ENCODE data around the gene ASXL1.
"Not testable (repeated sequence)": the region's sequence is repeated elsewhere in the genome, so short reads cannot be mapped to it uniquely, and the experiment has no call there.

Gene ASXL1

DNA sequence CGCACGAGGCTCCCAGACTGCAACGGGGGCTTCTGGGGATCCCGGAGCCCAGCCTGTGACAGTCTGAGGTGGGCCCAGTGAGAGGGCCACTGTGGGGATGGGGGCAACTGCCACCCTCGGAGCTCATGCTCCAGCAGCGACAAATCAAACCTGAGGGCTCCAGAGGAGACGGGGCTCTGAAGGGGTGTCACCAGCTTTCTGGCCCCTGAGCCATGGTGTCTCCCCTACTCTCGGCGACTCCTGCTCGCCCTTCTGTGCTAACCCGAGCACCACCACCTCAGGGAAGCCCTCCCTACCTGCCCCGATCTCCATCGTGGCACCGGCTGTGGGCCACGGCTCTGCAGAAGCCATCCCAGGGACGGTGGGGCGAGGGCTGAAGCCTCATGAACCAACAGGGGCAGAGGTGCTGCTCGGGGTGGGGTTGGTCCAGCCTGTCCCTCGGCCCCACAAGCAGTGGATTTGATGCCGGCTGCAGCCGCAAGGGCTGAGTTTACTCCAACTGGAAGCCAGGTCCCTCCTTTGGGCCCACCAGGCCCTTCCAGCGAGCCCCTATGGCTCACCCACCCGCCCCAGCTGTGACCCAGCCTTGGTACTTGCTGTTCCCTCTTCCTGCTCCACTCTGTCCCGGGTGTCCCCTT lies 102.7 kb downstream of the ASXL1 start:
- no peak for DNase-seq (ENCODE audit: insufficient read length)
- TF ChIP-seq TAF1 (IDR thresholded peaks at IDR 0.05; ENCODE audit: borderline replicate concordance, low read depth, low read length) (no peak), POLR2AphosphoS5 (IDR thresholded peaks at IDR 0.05; ENCODE audit: low read depth, low read length) (no peak), POLR2A (IDR thresholded peaks at IDR 0.05; ENCODE audit: low read depth, low read length) (no peak)
- FAIRE-seq, result no peak

DNA sequence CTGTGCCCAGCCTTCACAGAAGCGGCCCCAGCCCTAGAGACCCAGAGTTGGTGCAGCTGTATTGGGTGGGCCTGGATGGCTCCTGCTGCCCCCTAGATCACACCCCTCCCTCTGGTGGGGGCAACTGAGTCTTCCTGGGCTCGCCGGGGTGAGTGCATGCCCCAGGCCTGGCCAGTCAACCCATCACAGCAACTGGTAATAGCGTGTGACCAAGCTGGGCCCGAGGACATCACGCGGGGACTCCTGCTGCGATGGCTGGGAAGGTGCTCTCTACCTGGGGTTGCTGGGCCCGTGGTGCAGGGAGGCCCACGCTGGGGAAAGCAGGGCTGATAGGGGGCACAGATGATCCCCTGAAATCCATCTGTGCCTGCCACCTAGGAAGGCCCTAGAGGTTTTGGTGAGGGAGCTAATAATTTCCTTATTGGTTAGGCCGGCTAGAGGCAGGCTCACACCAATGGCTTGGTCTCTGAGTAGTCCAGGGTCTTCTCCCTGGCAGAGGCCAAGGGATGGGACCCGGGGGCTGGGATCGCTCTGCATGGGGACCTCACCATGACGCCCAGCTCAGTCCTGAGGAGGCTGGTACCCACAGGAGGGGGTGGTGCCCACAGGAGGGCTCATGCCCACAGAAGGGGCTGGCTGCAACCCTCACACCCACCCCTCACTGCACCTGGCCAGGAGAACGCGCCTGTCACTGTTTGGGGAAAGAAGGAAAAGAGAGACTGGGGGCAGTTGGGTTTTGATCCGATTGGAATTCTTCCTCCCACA lies 103.9 kb downstream of the ASXL1 start:
- TF ChIP-seq POLR2AphosphoS5 (IDR thresholded peaks at IDR 0.05; ENCODE audit: low read depth, low read length) (no peak), POLR2A (IDR thresholded peaks at IDR 0.05; ENCODE audit: low read depth, low read length) (no peak), TAF1 (IDR thresholded peaks at IDR 0.05; ENCODE audit: borderline replicate concordance, low read depth, low read length) (no peak)
- no peak for FAIRE-seq
- DNase-seq (ENCODE audit: insufficient read length), result no peak

DNA sequence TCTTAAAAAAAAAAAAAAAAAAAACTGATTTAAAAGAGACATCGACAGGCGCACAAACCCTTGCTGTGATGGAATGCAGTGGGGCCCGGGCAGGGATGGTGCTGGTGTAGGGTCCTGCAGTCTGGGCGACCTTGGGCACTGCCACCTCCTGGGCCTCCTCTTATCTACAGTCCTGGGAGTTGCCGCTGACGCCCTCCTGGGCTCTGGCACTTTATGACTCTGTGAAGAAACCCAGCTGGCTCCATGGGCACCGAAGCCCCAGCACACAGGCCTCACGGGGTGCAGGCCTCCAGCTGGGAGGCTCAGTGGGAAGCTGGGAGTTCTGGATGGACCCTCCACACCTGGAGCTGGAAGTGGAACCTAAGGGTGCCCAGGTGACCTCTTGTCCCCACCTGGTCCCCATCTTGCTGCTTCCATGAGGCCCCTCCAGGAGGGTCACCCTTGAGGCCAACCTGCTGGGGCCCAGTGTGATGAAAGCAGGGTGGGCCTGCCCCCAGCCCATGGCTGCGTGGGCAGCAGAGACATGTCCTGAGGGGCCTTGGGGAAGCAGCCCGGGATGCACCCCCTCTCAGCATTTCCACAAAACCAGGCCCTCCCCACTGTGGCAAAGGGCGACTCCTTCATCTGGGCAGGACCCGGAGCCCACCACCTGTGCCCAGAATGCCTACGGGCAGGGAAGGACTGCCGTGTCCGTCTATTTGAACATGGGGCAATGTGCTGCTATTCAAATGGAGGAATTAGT lies 104.9 kb downstream of the ASXL1 start:
- DNase-seq (ENCODE audit: insufficient read length) (no peak), FAIRE-seq (no peak)
- TF ChIP-seq POLR2A (IDR thresholded peaks at IDR 0.05; ENCODE audit: low read depth, low read length) (no peak), POLR2AphosphoS5 (IDR thresholded peaks at IDR 0.05; ENCODE audit: low read depth, low read length) (no peak), TAF1 (IDR thresholded peaks at IDR 0.05; ENCODE audit: borderline replicate concordance, low read depth, low read length) (no peak)

DNA sequence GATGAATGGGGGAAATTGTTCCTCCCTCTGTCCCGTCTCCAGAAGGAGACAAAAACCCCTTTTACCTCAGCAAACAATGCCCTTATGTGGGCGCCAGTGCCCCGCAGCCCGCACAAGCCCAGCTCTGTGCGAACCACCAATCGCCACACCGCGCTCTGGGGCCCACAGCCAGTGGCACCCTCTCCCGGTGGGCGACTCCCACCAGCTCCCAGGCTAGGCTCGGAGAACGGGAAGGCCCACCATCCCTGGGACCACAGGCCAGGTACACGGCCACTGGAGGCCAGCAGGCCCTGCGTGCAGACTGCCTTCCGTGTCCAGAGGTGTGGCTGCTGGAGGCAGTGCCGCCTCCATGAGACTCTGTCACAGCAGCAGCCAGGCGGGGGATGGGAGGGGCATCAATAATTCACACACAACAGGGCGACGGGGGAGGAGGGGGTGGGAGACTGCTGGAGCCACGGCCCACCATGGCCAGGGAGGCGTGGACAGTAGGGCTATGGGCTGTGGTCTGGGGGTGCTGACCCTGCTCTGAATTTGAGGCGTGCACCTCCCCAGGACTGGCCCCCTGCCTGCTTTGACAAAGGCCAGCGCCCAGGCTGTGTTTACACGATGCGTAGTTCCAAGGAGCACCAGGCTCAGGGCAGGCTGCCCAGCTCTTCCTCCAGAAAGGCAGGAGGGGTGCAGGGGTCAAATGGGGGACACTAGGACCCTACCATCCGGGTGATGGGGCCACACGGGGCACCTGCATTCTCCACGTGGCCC lies 105.7 kb downstream of the ASXL1 start:
- DNase-seq (ENCODE audit: insufficient read length), result no peak
- TF ChIP-seq POLR2AphosphoS5 (IDR thresholded peaks at IDR 0.05; ENCODE audit: low read depth, low read length) (no peak), TAF1 (IDR thresholded peaks at IDR 0.05; ENCODE audit: borderline replicate concordance, low read depth, low read length) (no peak), POLR2A (IDR thresholded peaks at IDR 0.05; ENCODE audit: low read depth, low read length) (no peak)
- FAIRE-seq, result no peak

DNA sequence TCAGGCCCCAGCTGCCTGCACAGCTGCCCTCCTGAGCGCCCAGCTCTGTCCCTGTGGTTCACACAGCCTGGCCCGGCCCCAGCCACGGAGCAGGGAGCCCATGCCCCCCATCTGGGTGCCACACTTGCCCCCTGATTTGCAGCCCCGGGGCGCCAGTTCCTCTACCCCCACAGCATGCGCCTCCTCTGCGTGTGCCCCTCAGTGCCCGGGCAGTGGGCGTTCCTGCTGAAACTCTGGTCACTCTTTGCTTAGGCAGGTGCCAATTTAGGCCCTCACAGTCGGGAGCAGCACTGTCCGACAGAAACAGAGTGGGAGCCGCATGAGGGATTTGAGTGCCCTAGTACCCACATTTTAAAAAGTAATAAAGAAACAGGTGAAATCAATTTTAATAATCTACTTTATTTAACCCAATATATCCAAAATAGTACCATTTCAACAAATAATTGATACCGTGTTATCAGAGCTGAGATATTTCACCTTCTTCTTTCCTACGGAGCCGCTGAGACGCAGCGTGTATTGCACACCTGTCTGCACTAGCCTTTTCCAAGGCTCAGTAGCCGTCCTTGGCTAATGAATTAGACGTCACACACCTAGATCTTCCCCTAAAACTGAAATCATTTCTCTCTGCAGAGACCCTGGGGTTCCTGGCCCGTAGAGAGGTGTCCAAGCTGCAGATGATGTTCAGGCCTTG lies 106.4 kb downstream of the ASXL1 start:
- TF ChIP-seq POLR2A (IDR thresholded peaks at IDR 0.05; ENCODE audit: low read depth, low read length) (no peak), POLR2AphosphoS5 (IDR thresholded peaks at IDR 0.05; ENCODE audit: low read depth, low read length) (no peak), TAF1 (IDR thresholded peaks at IDR 0.05; ENCODE audit: borderline replicate concordance, low read depth, low read length) (no peak)
- DNase-seq (ENCODE audit: insufficient read length) (no peak), FAIRE-seq (no peak)

DNA sequence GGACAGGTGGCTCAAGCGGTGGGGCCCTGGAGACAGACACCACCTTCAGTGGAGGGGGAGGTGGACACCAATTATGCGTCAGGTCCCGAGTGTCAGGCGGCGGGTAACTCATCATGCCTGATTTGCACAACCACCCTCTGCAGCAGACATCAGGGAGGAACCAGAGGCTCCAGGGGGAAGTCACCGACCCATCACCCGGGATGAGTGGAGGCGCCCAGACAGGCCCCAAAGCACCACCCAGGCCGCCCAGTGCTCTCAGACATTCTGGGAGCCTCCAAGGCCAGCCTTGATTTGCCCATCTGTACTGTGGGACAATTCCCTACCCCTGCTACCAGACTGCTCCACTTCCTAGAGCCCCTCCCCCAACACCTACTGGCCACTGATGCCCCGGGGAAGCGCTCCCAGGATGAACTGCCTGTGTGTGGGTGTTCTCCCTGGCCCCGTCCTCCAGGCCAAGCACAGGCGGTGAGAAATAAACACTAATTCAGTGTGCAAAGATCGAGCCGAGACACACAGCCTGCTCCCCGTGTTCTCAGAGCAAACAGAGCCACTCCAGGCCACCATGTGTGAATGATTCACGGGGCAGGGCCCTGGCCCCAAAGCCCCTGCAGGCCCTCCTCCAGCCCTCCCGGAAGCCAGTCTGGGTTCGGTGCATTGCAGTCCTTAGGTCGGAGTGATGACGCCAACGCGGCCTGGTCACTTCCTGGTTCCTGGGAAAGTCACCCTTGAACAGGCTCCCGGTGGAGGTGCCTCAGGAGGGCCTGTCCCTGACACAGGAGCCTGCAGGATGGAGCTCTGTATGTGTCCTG lies 107.2 kb downstream of the ASXL1 start:
- DNase-seq (ENCODE audit: insufficient read length) (no peak), FAIRE-seq (no peak)
- TF ChIP-seq POLR2A (IDR thresholded peaks at IDR 0.05; ENCODE audit: low read depth, low read length) (no peak), TAF1 (IDR thresholded peaks at IDR 0.05; ENCODE audit: borderline replicate concordance, low read depth, low read length) (no peak), POLR2AphosphoS5 (IDR thresholded peaks at IDR 0.05; ENCODE audit: low read depth, low read length) (no peak)

DNA sequence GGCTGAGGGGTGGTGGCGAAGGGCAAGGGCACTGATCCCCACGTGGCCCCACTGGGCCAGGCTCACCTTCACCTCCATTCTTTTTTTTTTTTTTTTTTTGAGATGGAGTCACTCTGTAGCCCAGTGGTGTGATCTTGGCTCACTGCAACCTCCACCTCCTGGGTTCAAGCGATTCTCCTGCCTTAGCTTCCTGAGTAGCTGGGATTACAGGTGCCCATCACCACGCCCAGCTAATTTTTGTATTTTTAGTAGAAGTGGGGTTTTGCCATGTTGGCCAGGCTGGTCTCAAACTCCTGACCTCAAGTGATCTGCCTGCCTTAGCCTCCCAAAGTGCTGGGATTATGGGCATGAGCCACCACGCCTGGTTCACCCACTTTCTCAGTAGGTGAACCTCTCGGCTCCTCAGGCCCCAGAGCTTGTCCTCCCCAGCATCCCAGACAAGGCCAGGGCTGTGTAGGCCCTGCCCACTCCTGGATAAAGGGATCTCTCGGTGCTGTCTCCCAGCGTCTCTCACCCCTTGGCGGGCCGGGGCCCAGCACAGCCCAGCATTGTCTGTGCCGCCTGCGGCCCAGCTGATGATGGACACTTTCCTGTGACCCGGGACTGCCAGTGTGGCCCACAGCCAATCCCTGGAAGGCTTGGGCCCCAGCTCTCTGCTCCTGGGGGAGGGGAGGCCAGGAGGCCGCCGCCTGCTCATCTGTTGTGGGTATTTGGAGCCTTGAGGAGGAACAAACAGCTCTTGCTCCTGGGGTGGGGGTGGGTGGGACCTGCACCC lies 108.0 kb downstream of the ASXL1 start:
- not testable (repeated sequence) for DNase-seq (ENCODE audit: insufficient read length); FAIRE-seq

DNA sequence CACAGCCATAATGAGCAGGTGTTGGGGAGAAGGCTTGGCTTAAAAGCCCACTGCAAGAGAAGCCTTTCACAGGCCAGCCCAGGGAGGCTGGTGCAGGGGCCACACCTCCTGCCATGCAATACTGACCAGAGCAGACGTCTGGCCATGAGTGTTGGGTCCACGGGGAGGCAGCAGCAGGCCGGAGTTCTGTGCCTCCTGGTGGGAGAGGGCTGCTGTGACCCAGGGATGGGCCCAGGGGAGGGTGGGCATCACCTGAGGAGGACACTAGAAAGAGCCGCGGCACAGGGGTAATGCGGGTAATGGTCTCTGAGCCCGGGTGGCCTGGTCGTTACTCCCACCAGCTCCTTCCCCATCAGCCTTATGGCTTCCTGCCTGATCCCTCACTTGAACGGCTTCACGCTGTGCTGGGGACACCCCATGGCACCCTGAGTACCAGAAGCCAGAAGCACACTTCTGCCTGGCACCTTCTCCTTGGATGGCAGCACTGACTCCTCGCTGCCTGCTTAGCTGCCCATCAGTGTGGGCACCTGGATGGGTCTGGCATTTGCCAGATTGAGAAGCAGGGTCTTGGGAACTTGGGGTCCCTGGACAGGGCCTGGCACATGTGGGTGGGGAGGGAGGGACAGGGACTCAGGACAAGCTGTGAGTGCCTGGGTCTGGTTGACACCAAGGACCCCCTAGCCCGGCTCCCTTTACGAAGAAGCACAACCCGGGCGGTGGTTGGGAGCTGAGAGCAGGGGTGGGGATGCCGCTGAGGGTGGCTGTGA lies 108.8 kb downstream of the ASXL1 start:
- TF ChIP-seq POLR2AphosphoS5 (IDR thresholded peaks at IDR 0.05; ENCODE audit: low read depth, low read length) (no peak), POLR2A (IDR thresholded peaks at IDR 0.05; ENCODE audit: low read depth, low read length) (no peak), TAF1 (IDR thresholded peaks at IDR 0.05; ENCODE audit: borderline replicate concordance, low read depth, low read length) (no peak)
- no peak for FAIRE-seq

More for the DNA sequence above, 108.8 kb downstream of the ASXL1 start:
- no peak for DNase-seq (ENCODE audit: insufficient read length)
